22Rv1 (cell line): ENCODE data around the gene AHNAK.

ENCODE experiments used
- CTCF ChIP-seq: fragments of 450-650 bp; IDR thresholded peaks from 2 replicates; pipeline ENCODE4 v1.5.1; 2017; ENCODE audit warnings: mild to moderate bottlenecking
- ZFX ChIP-seq: fragments of 450-650 bp; IDR thresholded peaks from 2 replicates; pipeline ENCODE4 v1.6.1; 2017; ENCODE audit warnings: antibody characterized with exemption, borderline replicate concordance

GRCh38 chr11:62500650-62501030, 46.0 kb downstream of the AHNAK start:
- TF ChIP-seq CTCF (no peak), ZFX (no peak)
